Loucy (cell line): ENCODE data around the gene SPECC1.

Experiments
- H2AFZ ChIP-seq: fragments of 200-600 bp; sonication (generic); 2 replicates; pipeline ENCODE4 v1.6.0; 2016; ENCODE audit warnings: antibody characterized with exemption, mild to moderate bottlenecking, low read length, moderate library complexity
- H3F3A ChIP-seq: fragments of 200-600 bp; 2 replicates; pipeline ENCODE4 v1.6.0; 2016; ENCODE audit warnings: antibody characterized with exemption, low read depth, mild to moderate bottlenecking
- H3K27me3 ChIP-seq: fragments of 200-600 bp; sonication (generic); 2 replicates; pipeline ENCODE4 v1.6.1; 2014; ENCODE audit warnings: low read length, mild to moderate bottlenecking; ENCODE audit not compliant: insufficient read depth, poor library complexity, severe bottlenecking
- H3K36me3 ChIP-seq: fragments of 200-600 bp; sonication (generic); 2 replicates; pipeline ENCODE4 v1.6.1; 2016; ENCODE audit warnings: low read length; ENCODE audit not compliant: insufficient read depth
- H3K4me1 ChIP-seq: fragments of 200-600 bp; sonication (generic); 2 replicates; pipeline ENCODE4 v1.5.1; 2014; ENCODE audit warnings: low read length, mild to moderate bottlenecking; ENCODE audit not compliant: insufficient read depth, poor library complexity, severe bottlenecking
- H3K4me2 ChIP-seq: fragments of 200-600 bp; sonication (generic); 2 replicates; pipeline ENCODE4 v1.6.0; 2014; ENCODE audit warnings: antibody characterized with exemption, low read length, low read depth, mild to moderate bottlenecking; ENCODE audit not compliant: poor library complexity, severe bottlenecking
- H3K4me3 ChIP-seq: fragments of 200-600 bp; sonication (generic); 2 replicates; pipeline ENCODE4 v1.5.1; 2014; ENCODE audit warnings: low read length, mild to moderate bottlenecking, mixed read lengths; ENCODE audit not compliant: poor library complexity, severe bottlenecking
- H3K79me2 ChIP-seq: fragments of 200-600 bp; sonication (generic); 2 replicates; pipeline ENCODE4 v1.6.1; 2014; ENCODE audit warnings: low read length; ENCODE audit not compliant: insufficient read depth
- H3K9ac ChIP-seq: fragments of 200-600 bp; sonication (generic); 2 replicates; pipeline ENCODE4 v1.6.0; 2014; ENCODE audit warnings: mild to moderate bottlenecking, low read depth, low read length, moderate library complexity; ENCODE audit not compliant: poor library complexity, severe bottlenecking
- H3K9me2 ChIP-seq: fragments of 200-600 bp; sonication (generic); replicated peaks from 2 replicates; pipeline ENCODE4 v1.6.1; 2016; ENCODE audit warnings: low read depth, low read length, mixed read lengths
- H3K9me3 ChIP-seq: fragments of 200-600 bp; sonication (generic); 2 replicates; pipeline ENCODE4 v1.6.1; 2014; ENCODE audit warnings: mild to moderate bottlenecking, antibody characterized with exemption, low read length, low read depth; ENCODE audit not compliant: insufficient read depth
- H4K20me1 ChIP-seq: fragments of 200-600 bp; sonication (generic); 2 replicates; pipeline ENCODE4 v1.6.0; 2014; ENCODE audit warnings: antibody characterized with exemption, low read length, mild to moderate bottlenecking; ENCODE audit not compliant: insufficient read depth, poor library complexity, severe bottlenecking
- EZH2phosphoT487 ChIP-seq: fragments of 200-600 bp; IDR thresholded peaks from 2 replicates; pipeline ENCODE4 v1.6.1; 2018; ENCODE audit warnings: antibody characterized with exemption, mild to moderate bottlenecking, moderate library complexity, borderline replicate concordance
- TF ChIP-seq, protein P1 (sequence below): fragments of 200-600 bp; sonication (generic); conservative IDR thresholded peaks from 2 replicates; pipeline ENCODE4 v1.5.1; 2014; ENCODE audit warnings: mild to moderate bottlenecking, antibody characterized with exemption, low read length

The SPECC1 gene

DNA sequence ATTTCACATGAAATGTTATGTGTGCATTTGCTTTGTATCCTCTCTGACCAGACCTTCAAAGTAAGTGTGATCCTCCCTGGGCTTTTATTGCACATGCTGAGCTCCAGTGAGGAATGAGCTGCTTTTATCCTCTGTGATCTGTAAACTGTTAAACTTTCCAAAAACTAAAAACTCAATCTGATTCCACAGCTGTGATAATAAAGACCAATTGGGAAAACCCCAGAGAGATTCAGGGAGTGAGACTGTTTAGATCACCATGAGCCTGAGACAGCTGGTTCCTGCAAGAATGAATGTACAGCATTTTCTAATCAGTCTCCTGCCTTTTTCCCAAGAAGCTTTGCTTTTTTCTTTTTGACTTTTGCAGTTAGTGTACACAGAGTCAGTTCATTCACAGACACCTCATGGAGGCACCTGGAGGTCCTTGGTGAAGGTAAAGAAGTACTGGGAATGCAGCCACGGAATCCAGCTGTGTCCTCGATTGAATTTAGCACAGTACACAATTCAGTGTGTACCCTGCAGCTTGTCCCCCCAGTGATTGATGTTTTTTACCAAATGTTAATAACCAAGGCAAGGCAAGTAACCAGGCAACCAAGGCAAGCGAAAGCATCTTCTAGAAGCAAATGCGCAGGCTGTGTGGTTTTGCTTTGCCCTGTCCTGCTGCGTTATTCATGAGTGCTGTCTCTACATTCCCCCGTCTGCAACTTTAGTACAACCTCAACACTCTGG, 275.6 kb downstream of the SPECC1 start:
- Histone ChIP-seq H3K79me2 (no peaks in the 10 kb centered on the region), H3K36me3 (no peaks in the 10 kb centered on the region), H3K4me2 (no peak overlapping the region), H3K9me3 (no peaks in the 10 kb centered on the region), H3K9ac (no peak overlapping the region), H3K4me1 (no peaks in the 10 kb centered on the region), H3K27me3 (no peaks in the 10 kb centered on the region), H3F3A (no peaks in the 10 kb centered on the region), H4K20me1 (no peaks in the 10 kb centered on the region), H2AFZ (no peak overlapping the region), H3K9me2 (no peaks in the 10 kb centered on the region), H3K4me3 (no peak overlapping the region)
- TF ChIP-seq EZH2phosphoT487 = no peak

DNA sequence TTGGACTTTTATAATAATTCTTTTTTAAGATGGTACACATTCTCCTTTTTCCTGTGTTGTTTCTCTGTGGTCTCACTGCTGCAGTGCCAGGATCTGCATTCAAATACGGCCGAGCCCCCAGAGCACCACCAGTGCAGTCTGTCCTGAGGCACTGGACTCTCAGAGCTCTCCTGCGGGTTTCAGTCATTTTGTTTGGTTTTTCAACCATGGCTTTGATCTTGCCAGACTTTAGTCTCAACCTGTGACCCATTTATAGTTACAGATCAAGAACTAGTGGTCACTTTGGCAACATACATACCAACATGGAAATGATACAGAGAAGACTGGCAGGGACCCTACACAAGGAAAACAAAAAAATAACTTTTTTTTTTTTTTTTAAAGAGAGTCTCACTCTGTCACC, 280.8 kb downstream of the SPECC1 start:
- Histone ChIP-seq H3K4me2 (no peak overlapping the region), H3K9me3 (no peaks in the 10 kb centered on the region), H3K9ac (no peak overlapping the region), H3K79me2 (no peaks in the 10 kb centered on the region), H3K9me2 (no peaks in the 10 kb centered on the region), H3K27me3 (no peaks in the 10 kb centered on the region), H2AFZ (no peak overlapping the region), H4K20me1 (no peaks in the 10 kb centered on the region), H3K4me3 (no peak overlapping the region), H3K36me3 (no peaks in the 10 kb centered on the region), H3K4me1 (no peaks in the 10 kb centered on the region), H3F3A (no peaks in the 10 kb centered on the region)
- TF ChIP-seq EZH2phosphoT487 = no peak
- TF ChIP-seq, protein P1, sequence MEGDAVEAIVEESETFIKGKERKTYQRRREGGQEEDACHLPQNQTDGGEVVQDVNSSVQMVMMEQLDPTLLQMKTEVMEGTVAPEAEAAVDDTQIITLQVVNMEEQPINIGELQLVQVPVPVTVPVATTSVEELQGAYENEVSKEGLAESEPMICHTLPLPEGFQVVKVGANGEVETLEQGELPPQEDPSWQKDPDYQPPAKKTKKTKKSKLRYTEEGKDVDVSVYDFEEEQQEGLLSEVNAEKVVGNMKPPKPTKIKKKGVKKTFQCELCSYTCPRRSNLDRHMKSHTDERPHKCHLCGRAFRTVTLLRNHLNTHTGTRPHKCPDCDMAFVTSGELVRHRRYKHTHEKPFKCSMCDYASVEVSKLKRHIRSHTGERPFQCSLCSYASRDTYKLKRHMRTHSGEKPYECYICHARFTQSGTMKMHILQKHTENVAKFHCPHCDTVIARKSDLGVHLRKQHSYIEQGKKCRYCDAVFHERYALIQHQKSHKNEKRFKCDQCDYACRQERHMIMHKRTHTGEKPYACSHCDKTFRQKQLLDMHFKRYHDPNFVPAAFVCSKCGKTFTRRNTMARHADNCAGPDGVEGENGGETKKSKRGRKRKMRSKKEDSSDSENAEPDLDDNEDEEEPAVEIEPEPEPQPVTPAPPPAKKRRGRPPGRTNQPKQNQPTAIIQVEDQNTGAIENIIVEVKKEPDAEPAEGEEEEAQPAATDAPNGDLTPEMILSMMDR = no peak

DNA sequence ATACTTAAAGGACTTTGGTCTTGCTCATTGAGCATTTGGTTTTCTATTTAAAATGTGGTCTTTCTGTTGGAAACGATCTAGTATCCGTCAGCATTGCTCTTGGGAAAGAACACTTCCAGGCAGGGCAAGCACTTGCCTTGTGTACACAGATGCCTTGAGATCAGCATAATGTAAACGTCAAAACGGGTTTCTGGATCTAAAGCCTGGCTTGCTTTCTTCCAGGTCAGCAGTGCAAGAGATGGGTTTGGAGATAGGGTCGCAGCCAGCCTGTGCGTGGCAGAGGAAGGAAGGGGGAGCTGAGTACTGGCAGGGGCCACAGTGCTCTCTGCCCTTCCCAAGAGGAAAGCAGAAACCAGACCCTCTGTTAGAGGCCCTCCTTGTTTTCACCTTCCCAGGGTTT, 282.7 kb downstream of the SPECC1 start:
- Histone ChIP-seq H3K4me3 (no peak overlapping the region), H3K4me2 (no peak overlapping the region), H4K20me1 (no peaks in the 10 kb centered on the region), H3K27me3 (no peaks in the 10 kb centered on the region), H3K4me1 (no peaks in the 10 kb centered on the region), H3K9me2 (no peaks in the 10 kb centered on the region), H3F3A (no peaks in the 10 kb centered on the region), H3K9me3 (no peaks in the 10 kb centered on the region), H3K79me2 (no peaks in the 10 kb centered on the region), H3K36me3 (no peaks in the 10 kb centered on the region), H2AFZ (no peak overlapping the region), H3K9ac (no peak overlapping the region)
- no peak for TF ChIP-seq EZH2phosphoT487
- TF ChIP-seq, protein P1 = no peak

DNA sequence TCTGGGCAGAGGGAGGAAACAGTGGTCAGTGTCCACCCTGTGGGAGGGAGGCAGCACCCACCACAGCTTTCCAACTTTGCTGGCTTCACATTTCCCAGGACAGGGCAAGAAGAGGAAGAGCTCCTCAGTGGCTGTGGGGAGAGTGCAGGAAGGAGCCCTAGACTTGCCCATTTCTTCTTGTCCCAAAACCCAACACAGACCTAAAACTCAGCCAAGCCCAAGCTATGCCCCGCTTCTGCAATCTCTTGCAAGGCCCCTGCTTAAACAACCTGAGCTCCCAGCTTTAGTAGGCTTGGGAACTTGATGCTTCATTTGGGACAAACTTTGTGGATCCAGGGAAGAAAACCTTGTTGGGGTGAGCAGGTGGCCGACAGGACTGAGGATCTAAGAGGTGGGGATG, 284.3 kb downstream of the SPECC1 start:
- Histone ChIP-seq H3K4me3 (no peak overlapping the region), H3K9ac (no peak overlapping the region), H3K9me3 (no peaks in the 10 kb centered on the region), H3K79me2 (no peaks in the 10 kb centered on the region), H3K9me2 (no peaks in the 10 kb centered on the region), H3F3A (no peaks in the 10 kb centered on the region), H2AFZ (no peak overlapping the region), H3K36me3 (no peaks in the 10 kb centered on the region; the same call in 1 of the 2 replicates), H4K20me1 (no peaks in the 10 kb centered on the region), H3K4me2 (no peak overlapping the region), H3K27me3 (no peaks in the 10 kb centered on the region), H3K4me1 (no peaks in the 10 kb centered on the region)
- no peak for TF ChIP-seq EZH2phosphoT487
